GF-D8 (cell line): ENCODE data around the gene DGKQ.
"Not testable (repeated sequence)": the region's sequence is repeated elsewhere in the genome, so short reads cannot be mapped to it uniquely, and the experiment has no call there.

ENCODE experiments used
- DNase-seq: peaks from one replicate; lab custom pipeline; 2025; lab: John Stamatoyannopoulos, UW

The DGKQ gene

DNA sequence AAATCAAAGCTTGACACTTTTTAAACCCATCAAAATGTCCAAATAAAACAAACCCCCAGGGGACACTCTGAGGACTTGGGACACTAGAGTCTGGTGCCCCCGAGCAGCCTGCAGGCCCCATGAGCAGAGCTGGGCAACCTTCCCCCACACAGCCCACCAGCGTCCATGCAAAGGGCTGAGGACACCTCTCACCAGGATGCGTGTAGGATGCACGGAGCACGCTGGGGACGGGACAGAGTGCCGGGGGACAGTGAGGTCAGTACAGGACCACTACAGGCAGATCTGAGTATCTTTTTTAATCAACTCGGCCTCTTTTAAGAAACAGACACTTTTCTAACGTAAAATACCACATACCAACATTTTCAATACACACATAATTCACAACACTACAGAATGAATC, 48.2 kb downstream of the DGKQ start:
- no peak for DNase-seq

DNA sequence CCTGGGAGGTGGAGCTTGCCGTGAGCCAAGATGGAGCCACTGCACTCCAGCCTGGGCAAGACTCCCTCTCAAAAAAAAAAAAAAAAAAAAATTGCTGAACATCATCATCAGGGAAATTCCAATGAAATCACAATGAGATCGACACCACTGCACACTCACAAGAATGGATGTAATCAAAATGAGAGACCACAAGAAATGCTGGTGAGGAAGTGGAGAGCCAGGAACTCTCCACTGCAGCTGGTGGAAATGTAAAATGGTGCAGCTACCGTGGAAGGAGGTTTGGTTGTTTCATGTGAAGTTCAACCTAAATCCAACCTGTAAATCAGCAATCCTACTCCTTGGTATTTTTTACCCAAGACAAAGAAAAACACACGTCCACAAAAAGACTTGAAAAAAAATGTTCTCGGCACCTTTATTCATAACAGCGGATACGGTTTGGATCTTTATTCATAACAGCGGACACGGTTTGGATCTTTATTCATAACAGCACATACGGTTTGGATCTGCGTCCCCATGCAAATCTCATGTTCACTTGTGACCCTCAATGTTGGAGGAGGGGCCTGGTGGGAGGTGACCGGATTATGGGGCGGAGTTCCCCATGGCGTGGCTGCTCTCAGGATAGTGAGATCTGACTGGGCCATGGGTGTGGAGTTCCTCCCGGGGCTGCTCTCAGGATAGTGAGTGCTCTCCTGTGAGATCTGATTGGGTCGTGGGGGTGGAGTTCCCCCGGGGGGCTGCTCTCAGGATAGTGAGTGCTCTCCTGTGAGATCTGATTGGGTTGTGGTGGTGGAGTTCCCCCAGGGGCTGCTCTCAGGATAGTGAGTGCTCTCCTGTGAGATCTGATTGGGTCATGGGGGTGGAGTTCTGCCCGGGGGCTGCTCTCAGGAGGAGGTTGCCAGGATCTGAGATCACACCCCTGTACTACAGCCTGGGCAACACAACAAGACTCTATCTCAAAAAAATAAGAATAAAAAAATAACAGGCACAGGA, 49.0 kb downstream of the DGKQ start:
- DNase-seq: no peak

DNA sequence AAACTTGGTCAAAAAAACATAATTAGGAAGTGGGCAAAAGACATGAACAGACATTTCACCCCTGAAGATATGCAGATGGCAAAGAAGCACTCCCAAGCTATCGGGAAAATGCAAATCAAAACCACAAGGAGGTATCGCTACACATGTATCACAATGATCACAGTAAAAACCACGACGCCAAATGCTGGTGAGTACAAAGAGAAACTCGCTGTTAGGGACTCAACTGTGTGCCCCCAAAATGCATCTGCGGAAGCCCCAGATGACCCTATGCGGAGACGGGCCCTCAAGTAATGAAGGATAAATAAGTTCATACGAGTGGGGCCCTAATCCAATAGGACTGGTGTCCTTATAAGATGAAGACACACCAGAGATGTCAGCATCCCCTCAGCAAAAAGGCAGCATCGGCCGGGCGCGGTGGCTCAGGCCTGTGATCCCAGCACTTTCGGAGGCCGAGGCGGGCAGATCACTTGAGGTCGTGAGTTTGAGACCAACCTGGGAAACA, 51.5 kb downstream of the DGKQ start:
- DNase-seq: no peak

DNA sequence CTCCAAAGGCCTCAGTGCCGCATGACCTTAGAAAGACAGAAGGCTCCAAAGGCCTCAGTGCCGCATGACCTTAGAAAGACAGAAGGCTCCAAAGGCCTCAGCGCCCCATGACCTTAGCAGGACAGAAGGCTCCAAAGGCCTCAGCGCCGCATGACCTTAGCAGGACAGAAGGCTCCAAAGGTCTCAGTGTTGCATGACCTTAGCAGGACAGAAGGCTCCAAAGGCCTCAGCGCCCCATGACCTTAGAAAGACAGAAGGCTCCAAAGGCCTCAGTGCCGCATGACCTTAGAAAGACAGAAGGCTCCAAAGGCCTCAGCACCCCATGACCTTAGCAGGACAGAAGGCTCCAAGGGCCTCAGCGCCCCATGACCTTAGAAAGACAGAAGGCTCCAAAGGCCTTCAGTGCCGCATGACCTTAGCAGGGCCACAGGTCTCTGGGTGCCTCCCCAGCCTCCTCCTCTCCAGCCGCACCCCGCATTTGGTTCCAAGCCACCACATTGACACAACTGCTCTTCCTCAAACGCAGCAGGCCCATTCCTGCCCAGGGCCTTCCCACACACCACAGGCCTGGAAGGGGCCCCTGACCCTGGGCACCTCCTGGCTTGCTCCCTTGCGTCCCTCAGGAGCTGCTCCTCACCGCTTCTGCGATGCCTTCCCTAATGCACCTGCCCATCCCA, 54.2 kb downstream of the DGKQ start:
- not testable (repeated sequence) for DNase-seq

DNA sequence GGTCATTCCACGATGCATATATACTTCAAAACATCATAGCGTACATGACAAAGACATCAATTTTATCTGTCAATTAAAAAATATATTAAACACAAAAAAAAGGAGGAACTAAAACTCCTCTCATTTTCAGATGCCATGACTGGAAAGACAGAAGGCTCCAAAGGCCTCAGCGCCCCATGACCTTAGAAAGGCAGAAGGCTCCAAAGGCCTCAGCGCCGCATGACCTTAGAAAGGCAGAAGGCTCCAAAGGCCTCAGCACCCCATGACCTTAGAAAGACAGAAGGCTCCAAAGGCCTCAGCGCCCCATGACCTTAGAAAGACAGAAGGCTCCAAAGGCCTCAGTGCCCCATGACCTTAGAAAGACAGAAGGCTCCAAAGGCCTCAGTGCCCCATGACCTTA, 54.8 kb downstream of the DGKQ start:
- DNase-seq: not testable (repeated sequence)

DNA sequence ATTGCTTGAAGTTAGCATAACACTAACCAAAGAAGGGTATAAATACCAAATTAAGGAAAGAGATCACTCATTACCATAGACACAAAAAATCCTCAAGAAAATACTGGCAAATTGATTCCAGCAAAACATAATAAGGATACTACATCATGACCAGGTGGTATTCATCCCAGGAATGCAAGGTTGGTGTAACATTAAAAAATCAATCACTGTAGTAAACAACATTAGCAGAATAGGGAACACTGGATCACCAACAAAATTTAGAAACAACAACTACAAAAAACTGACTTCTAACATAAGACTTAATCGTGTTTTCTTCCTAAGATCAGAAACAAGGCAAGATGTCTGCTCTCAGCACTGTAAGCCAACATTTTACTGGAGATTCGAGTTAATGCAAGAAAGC, 55.4 kb downstream of the DGKQ start:
- no peak for DNase-seq

DNA sequence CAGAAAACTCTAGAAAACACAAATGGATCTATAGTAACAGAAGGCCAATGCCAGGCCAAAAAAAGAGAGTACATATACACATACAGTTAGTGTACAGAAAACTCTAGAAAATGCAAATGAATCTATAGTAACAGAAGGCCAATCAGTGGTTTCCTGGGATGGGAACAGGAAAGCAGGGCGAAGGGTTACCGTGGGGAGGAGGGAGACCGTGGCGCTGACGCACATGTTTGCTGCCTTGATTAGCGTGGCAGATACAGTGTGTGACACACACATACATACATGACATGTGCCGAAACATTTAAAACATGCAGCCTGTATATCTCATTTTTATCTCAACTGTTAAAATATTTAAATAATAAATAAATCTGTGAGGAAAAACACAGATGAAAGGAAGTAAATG, 55.9 kb downstream of the DGKQ start:
- no peak for DNase-seq

DNA sequence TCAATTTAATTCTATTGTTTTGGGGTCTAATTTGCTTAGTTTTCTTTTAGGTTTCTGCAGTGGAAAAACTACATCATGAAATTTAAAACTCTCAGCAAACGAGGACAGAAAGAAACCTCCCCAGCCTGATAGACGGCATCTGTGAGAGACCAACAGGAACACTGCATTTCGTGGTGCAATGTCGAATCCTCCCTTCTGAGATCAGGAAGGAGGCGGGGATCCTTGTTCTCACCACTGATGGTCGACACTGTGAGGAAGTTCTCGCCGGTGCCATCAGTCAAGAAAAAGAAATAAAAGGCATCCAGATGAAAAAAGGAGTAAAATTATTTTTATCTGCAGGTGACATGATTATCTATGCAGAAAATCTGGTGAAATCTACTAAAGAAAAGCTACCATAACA, 57.8 kb downstream of the DGKQ start:
- peak; percentile 56 for DNase-seq

DNA sequence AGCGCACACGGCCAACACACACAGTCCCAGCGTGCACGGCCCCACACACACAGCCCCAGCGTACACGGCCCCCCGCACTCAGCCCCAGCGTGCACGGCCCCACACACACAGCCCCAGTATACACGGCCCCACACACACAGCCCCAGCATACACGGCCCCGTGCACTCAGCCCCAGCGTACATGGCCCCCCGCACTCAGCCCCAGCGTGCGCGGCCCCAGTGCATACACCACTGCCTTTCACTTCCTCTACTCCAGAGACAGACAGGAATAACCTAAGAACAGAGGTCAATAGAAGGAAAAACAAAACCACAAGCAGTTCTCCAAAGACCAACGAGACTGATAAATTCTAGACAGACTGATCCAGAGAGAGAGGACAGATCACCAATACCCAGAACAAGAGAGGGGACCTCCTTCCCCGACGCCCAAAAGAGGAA, 58.3 kb downstream of the DGKQ start:
- no peak for DNase-seq

DNA sequence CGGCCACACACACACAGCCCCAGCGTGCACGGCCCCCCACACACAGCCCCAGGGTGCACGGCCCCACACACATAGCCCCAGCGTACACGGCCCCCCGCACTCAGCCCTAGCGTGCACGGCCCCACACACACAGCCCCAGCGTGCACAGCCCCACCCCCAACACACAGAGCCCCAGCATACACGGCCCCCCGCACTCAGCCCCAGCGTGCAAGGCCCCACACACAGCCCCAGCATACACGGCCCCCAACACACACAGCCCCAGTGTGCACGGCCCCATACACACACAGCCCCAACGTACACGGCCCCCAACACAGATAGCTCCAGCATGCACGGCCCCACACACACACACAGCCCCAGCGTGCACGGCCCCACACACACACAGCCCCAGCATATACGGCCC, 58.8 kb downstream of the DGKQ start:
- DNase-seq: no peak

DNA sequence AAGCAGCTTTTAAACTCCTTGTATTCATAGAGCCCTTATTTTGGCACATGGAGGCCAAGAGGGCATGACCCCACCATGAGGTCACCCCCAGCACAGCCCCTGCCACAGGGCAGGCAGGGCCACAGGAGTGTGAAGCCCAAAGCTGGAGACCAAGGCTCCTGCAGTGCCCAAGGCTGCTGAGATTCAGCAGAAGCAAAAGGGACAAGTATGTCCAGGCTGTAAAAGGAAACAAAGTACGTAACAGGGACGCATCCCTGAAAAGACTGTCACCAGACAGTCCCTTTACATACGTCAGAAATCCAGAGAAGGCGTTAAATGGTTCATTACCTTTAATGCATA, 60.1 kb downstream of the DGKQ start:
- no peak for DNase-seq

DNA sequence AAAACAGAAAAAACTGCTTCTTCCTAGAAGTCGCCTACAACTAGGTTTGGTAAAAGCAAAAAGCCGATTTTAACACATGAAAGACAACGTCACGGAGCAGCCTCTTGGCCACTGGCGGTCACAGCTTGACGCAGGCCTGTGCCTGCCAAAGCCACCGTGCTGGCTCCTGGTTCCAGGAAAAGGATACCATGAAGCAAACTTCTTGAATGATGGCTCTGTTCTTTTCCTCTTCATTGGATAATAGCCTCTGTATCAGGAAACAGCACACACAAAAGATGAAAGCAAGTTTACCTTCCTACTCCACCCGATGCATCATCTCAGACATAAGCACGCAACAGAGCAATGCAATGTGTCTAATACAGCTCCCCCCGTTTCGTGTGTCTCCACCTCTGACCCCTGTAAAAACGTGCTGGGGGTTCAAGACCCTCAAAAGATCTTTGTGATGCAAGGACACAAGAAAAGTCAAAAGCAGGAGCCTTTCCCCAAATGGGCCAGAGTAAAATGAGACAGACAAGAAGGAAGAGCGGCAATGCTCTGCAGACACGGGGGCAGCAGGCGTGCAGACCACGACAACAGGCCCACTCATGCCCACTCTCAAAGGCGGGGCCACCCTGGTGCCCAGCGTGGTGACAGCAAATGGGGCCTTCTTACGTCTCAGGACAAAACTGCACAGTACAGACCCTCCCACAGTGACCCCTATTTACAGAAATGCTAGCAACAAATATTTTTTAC, 60.7 kb downstream of the DGKQ start:
- no peak for DNase-seq

DNA sequence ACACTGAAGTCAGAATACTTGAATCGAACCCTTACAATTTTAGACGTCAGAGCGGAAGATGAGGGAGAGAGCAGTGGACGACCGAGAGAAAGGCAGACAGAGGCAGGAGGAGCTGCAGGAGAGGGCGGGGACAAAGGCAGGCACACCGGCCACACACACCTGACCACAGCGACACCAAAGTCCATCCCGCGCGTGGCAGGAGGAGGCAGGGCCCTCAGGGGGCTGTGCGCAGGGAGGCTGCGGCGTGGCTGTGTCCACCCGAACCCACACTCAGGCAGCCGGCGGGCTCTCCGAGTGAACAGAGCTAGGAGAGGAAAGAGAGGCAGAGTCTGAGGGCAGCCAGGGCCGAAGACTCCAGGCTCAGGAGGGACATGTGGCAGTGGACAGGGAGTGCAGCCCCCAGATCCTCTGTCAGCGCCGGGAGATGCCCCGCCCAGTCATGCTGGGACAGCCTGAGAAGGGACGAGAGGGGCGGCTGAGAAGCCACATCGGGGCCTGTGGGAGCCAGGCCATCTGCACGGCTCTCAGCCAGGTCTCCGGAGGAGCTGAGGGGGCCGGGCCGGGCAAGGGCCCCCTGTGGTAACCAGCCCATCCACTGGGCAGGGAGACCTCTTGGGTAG, 61.4 kb downstream of the DGKQ start:
- no peak for DNase-seq

DNA sequence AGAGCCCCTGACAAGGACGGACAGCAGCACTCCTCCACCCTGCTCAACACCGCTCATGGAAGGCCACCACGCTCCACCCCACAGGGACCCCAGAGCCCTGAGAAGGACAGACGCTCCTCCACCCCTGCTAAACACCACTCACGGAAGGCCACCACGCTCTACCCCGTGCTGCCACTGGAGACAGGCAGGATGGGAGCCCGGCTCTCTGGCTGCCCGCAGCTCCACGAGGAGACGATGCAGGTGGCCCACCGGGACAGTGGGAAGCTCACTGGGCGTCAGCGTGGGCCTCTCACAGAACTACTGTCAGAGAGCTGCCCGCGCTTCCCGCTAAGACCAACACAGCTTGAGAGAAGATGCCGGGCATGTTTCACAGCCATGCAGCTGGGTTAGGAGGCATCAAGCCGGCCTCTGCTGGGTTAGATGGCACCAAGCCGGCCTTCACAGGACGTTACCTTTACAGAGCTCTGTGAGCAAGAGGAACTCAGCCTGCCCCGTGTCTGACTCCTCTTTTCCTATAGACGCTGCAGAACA, 62.1 kb downstream of the DGKQ start:
- no peak for DNase-seq

DNA sequence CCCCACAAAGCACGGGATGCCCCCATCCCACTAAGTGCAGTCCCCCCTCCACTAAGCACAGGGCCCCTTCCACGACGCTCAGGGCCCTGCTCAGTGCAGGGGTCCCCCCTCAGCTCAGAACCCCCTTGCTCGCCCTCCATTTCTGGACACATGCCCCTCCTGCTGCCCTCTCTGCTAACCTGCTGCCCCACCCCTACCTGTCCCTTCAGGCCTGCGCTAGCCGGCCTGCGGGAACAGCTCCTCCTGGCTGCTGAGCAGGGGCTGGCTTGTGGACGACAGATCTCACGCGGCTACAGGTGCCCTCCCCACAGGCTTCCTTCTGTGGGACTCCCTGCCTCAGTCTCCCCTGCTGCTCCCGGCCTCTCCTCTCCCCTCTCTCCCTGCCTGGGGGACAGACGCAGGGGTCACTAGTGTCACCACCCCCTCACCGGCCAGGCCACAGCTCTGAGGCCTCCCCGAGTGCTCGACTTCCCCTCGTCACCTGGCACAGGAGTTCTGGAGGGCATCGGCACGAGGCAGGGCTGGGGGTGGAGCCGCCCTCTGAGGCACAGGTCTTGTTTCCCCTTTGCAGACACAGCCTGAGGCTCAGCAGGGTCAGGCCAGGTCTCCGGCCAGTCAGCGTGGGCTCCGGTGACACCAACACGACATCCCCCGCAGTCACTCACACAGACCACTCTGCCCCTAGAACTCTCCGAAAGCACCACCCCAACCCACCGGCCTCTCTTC, 62.8 kb downstream of the DGKQ start:
- no peak for DNase-seq

DNA sequence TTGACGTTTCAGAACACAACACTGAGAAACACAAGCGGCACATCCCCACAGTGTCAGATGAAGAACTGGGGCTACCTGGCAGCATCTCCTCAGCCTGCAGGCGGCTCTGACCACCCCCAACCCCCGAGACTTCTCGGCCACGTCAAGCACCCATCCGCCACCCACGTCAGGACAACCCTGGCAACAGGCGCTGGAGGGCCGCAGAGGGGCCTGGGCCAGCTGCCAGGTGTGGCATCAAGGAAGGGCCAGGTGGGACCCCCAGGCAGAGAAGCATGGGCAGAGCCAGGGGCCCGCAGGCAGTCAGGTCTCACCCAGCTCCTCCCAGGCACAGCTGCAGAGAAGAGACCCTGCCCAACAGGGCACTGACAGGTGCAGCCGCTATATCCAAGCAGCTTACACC, 63.5 kb downstream of the DGKQ start:
- no peak for DNase-seq

DNA sequence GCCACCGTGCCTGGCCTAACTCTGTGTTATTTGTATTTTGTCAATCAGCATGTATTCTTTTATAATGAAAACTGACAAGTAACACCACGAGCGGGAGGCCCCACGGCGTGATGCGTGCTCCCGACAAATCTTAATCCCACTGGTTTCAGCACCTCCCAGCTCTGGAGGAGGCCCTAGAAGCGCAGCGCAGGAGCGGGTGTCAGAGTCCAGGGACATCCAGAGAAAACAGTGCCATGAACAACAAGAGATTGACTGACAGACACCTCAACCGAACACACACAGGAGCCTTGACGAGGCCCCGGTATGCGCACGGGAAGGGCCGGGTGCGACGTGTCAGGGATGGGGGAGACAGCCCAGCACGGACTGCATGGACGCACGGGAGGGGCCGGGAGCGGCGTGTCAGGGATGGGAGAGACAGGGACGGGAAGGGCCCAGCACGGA, 64.2 kb downstream of the DGKQ start:
- DNase-seq: no peak
